GM18951 (cell line): Measurements from ENCODE around the gene MSL2.
"Not testable (repeated sequence)": the region's sequence is repeated elsewhere in the genome, so short reads cannot be mapped to it uniquely, and the experiment has no call there.

Experiments
- POLR2A ChIP-seq: IDR thresholded peaks from 4 replicates; pipeline ENCODE4 v1.6.1; 2011; ENCODE audit warnings: mild to moderate bottlenecking; ENCODE audit not compliant: insufficient read length, insufficient read depth; ENCODE audit errors: extremely low read depth
- in situ Hi-C: fragments of 300-500 bp; cut with MboI; formaldehyde crosslinking; loops from one replicate; pipeline ENCODE4 v1.12.0; 2022; ENCODE audit warnings: low sequenced_read_pairs, mixed read lengths, inconsistent platforms; ENCODE audit not compliant: unreplicated experiment

MSL2 gene

DNA sequence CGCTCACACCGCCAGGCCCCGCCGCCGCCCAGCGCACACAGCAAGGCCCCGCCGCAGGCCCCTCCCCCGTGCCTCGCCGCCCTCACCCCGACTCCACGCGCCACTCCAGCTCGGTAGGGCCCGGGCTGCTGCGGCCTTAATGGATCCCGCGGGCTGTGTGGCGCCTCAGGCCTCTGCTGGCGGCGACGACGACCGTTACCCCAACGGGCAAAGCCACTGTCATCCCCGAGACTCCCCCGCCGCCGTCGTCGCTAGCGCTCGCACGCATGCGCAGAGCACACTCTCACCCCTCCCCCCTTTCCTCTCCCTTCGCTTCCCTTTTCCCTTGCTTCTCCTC, at the start of gene MSL2:
TSS of gene MSL2 (minus strand) at position 272 of the 337 bp plus-strand sequence. CDS start 1,222 bp downstream, outside the sequence.
- in situ Hi-C loops: no loop called here
- TF ChIP-seq POLR2A: peak; percentile 66

DNA sequence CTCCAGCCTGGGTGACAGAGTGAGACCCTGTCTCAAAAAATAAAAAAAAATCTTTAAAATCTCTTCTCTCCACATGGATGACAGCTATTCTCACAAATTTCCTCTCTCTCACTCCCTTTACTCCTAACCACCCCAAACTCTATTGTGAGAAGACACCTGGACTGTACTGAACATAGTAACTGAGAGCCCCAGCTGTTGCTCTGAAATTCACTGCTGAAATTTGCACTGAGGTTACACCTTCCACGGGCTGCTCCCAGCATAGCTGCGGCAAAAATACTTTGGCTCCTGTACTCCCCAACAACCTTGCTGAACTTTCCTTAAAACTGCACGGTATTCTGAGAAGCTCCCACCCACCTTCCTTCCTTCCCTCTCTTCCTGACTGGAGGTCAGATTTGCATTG, 49.6 kb upstream of the MSL2 start:
- in situ Hi-C loops: no loop called here

DNA sequence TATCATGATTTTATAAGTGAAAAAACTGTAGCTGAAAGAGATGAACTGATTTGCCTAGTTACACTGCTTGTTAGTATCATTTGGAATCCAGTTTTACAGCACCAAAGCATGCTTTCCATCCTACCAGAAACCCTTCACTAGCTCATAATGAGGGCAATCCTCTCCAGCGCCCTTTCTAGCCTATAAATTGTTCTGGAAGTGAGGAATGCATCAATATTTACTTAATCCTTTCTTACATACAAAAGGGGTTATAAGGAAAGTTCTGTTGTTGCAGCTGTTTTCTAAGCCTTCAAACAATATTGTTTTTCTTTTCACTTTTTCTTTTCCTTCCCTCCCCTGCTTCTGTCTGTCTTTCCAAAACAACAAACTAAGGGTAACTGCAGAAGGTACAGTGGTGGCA, 43.0 kb upstream of the MSL2 start:
- in situ Hi-C loops: no loop called here
- no peak for TF ChIP-seq POLR2A

More for the DNA sequence above, 49.6 kb upstream of the MSL2 start:
- no peak for TF ChIP-seq POLR2A

DNA sequence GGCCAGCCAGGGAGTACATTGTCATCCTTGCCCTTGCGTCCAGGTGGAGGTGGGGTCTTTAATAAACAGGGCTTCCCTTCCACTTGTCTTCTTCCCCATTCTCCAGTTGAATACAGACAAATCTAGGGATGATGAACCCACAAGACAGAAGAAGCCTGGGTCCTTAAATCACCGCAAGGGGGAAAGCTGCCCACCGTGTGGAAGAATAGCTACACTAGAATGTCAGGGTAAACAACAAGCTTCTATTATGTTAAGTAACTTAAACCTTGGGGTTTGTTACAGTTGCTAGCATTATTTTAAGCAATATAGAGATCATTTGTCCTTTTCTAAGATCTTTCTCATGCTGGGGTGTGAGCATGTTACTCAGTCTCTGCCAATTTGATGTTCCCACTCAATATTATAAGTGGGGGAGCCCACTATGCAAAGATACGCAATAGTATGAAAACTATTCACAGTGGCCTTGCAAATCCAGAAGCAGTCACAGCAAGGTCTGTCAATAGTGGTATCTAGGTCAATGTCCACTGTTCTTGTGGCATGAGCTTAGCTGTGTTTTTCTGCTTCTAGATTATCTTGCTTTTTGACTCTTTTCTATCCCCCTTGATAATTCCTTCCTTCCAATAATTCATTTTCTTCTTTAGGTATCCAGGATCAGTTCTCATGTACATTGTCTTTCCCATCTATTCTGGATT, 42.0 kb upstream of the MSL2 start:
- no peak for TF ChIP-seq POLR2A
- in situ Hi-C loops: no loop called here

GRCh38 chr3:136237103-136237502, 41.0 kb upstream of the MSL2 start:
- in situ Hi-C loops: no loop called here
- TF ChIP-seq POLR2A: no peak

GRCh38 chr3:136236109-136236508, 40.0 kb upstream of the MSL2 start:
- in situ Hi-C loops: no loop called here
- TF ChIP-seq POLR2A: no peak

DNA sequence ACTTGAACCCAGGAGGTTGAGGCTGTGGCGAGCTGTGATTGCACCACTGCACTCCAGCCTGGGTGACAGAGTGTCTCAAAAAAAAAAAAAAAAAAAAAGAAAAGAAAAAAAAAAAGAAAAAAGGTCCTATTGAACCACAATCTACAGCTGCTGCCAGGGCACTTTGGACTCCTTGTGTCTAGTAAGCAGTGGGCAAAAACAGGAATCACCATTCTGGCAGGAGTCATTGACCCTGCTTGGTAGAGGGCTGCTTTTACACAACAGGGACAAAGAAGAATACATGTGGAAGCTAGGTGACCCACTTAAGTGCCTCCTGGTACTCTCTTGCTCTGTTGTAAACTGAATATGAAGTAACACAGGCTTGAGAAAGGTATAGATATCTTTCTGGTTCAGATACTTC, 39.4 kb upstream of the MSL2 start:
- TF ChIP-seq POLR2A: no peak
- in situ Hi-C loops: no loop called here

DNA sequence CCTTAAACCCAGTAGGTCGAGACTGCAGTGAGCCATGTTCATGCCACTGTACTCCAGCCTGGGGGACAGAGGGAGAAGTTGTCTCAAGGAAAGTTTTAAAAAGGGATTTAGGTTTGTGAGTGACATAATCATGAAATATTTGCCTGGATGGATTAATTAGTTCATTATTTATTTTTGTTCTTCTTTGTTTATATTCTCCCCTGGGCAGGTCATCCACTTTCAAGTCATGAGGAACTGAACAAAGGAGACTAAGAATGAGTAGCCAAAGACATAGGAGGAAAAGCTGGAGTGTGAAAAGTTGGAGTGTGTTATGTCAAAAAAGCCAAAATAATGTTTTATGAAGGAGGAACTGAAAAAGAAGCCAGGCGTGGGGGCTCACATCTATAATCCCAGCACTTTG, 36.3 kb upstream of the MSL2 start:
- no peak for TF ChIP-seq POLR2A
- in situ Hi-C loops: no loop called here

GRCh38 chr3:136222746-136223145, 26.6 kb upstream of the MSL2 start:
- in situ Hi-C loops: not testable (repeated sequence)

DNA sequence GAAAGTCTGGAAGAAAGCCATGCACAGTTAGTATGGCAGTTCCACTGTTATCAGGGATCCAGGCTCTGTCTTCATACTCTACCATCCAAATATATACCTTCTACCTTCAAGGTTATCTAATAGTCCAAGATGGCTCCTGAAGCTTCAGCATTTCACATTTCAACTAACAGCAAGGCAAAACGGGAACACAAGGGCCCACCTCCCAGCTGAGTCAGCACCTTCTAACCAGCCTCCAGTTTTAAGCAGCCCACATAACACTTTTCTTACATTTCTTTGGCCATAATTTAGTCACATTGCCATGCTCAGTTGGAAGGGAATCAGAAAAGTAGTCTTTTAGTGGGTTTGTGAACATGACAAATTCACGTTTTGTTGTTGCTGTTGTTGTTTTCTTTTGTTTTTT, 15.4 kb upstream of the MSL2 start:
- no peak for TF ChIP-seq POLR2A
- in situ Hi-C loops: no loop called here

GRCh38 chr3:136209921-136210320, 13.8 kb upstream of the MSL2 start:
- no peak for TF ChIP-seq POLR2A

GRCh38 chr3:136207489-136208115, 11.5 kb upstream of the MSL2 start:
- in situ Hi-C loops: no loop called here
- no peak for TF ChIP-seq POLR2A

More at GRCh38 chr3:136209921-136210320, 13.8 kb upstream of the MSL2 start:
- in situ Hi-C loops: no loop called here

DNA sequence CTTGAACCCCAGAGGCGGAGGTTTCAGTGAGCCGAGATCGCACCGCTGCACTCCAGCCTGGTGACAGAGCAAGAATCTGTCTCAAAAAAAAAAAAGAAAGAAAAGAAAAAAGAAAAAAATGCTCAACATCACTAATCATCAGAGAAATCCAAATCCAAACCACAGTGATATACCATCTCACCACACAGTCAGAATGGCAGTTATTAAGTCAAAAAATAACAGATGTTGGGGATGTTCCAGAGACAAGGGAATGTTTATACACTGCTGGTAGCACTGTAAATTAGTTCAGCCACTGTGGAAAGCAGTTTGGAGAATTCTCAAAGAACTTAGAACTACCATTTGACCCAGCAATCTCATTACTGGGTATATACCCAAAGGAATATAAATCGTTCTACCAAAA, 3.1 kb upstream of the MSL2 start:
- in situ Hi-C loops: not testable (repeated sequence)

DNA sequence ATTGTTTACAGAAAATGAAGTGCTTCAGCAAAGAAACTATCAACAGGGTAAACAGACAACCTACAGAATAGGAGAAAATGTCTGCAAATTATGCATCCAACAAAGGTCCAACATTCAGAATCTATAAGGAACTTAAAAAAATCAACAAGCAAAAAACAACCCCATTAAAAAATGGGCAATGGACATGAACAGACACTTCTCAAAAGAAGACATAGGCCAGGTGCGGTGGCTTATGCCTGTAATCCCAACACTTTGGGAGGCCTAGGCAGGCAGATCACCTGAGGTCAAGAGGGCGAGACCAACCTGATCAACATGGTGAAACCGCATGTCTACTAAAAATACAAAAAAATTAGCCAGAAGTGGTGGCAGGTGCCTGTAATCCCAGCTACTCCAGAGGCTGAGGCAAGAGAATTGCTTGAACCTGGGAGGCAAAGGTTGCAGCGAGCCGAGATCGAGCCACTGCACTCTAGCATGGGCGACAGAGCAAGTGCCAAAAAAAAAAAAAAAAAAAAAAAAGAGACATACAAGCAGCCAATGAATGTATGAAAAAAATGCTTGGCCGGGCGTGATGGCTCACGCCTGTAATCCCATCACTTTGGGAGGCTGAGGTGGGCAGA, 2.4 kb upstream of the MSL2 start:
- in situ Hi-C loops: not testable (repeated sequence)
